H1 (cell line): ENCODE data around the gene RPS4Y2. TPM values are rescaled to one million over a fixed set of nuclear protein-coding genes. Genes with fewer than 3 reads are reported as not detected.

ENCODE experiments used
- polyA plus RNA-seq, 7 experiments: library from polyadenylated mRNA; depleted of rRNA in 3 of 7; stranded (reverse) in 5 of 7; unstranded in 2 of 7; fragments of >200 nt in 5 of 7; fragments of 200-250 nt in 2 of 7; gene quantifications; 1 replicate in 5 of 7; 2 replicates in 1 of 7; 4 replicates in 1 of 7; pipeline versions ENCODE4 v1.2.1 to v1.2.3, GENCODE V29; 2011 to 2013; ENCODE audit warnings: missing spikeins in 2 of 7, mixed read lengths in 2 of 7
- total RNA-seq: library from RNA; stranded (reverse); fragmentation: NEBNext Ultra II Directional; extraction: Animal tissue kit (Norgen Biotek cat#: 25700); gene quantifications from 2 replicates; pipeline ENCODE4 v1.2.1, GENCODE V29; 2021

RPS4Y2 gene
- total and polyA plus RNA-seq, 2 of the 8 experiments (the other 6 are each of a cell fraction or from before 2014, with no cell fraction given) = not detected

Other genes starting within 250 kb of the RPS4Y2 start
- 34.1 and 37.7 TPM in 2 replicates for gene EIF1AY, start 180.3 kb upstream of the RPS4Y2 start, total RNA-seq
- 4.0 and 8.8 TPM in 2 replicates for gene EIF1AY, start 180.3 kb upstream of the RPS4Y2 start, polyA plus RNA-seq (2011; rRNA removed)